Hepatic stellate cell (primary cell): ENCODE data around the gene MTERF1.

Source experiments
- DNase-seq: peaks from one replicate; pipeline ENCODE4 v3.0.0; 2011; ENCODE audit warnings: low spot score

MTERF1 gene

GRCh38 chr7:91832493-91833045, 47.9 kb downstream of the MTERF1 start:
- DNase-seq, result no peak

GRCh38 chr7:91827169-91827568, 53.3 kb downstream of the MTERF1 start:
- no peak for DNase-seq

- no peak for DNase-seq
Measured at GRCh38 chr7:91826377-91826776, 54.1 kb downstream of the MTERF1 start.

GRCh38 chr7:91824201-91824600, 56.3 kb downstream of the MTERF1 start:
- DNase-seq, result no peak
